ENCODE measurements around the gene KIF6. TPM values are rescaled to one million over a fixed set of nuclear protein-coding genes. Genes with fewer than 3 reads are reported as not detected.

The KIF6 gene
- total RNA-seq, 1 experiment from 2014 or later, result not detected

GRCh38 chr6:39707962-39708683, 17.1 kb downstream of the KIF6 start:
- H2AFZ ChIP-seq (ENCODE audit: low read depth, low read length, poor library complexity, severe bottlenecking), result no peak overlapping the region
- no peak overlapping the region for H3K4me2 ChIP-seq (ENCODE audit: low read length)
- peaks cover 30% of the 10 kb centered on the region for H3K27me3 ChIP-seq (ENCODE audit: insufficient read depth, low read length)
- CTCF ChIA-PET, result no interaction called here
- RAD21 ChIA-PET (ENCODE audit: low non-redundant PET in 1 of 2, low total read pairs in 2 of 2, uncharacterized antibody in 2 of 2, unreplicated experiment in 2 of 2), result no interaction called here
- H3K27ac ChIP-seq (ENCODE audit: low read depth, low read length), result no peak overlapping the region
- H3K9me2 ChIP-seq (ENCODE audit: insufficient read depth), result no peaks in the 10 kb centered on the region
- no peaks in the 10 kb centered on the region for H3K4me1 ChIP-seq (ENCODE audit: control insufficient read depth in 1 of 2, insufficient read depth in 2 of 2, low read length in 2 of 2)
- no TSS peak for BruUV-seq (replicated peaks)
- ATAC-seq (no peak), DNase-seq (ENCODE audit: low read depth, low spot score) (no peak)
- no peaks in the 10 kb centered on the region for H3K79me2 ChIP-seq (ENCODE audit: insufficient read depth, low read length)
- no peak overlapping the region for H3K9ac ChIP-seq (ENCODE audit: low read length)
- intact Hi-C loops (cut with micrococcal nuclease), result no loop called here
- POLR2A ChIA-PET, result no interaction called here
- no peaks in the 10 kb centered on the region for H3K9me3 ChIP-seq (ENCODE audit: control insufficient read depth in 1 of 2, insufficient read depth in 1 of 2, low read depth in 1 of 2, low read length in 2 of 2)
- no peak overlapping the region for H3K4me3 ChIP-seq (replicated peaks in 1 of 2; ENCODE audit: low read depth in 1 of 2, low read length in 2 of 2)
- H4K20me1 ChIP-seq (ENCODE audit: insufficient read depth), result no peaks in the 10 kb centered on the region
- no peaks in the 10 kb centered on the region for H3K36me3 ChIP-seq (ENCODE audit: control insufficient read depth in 1 of 2, insufficient read depth in 2 of 2, low read length in 2 of 2)
- TF ChIP-seq CBX3 (IDR thresholded peaks at IDR 0.05; ENCODE audit: low read depth) (no peak), POLR2AphosphoS5 (IDR thresholded peaks at IDR 0.05; ENCODE audit: low read depth, low read length) (no peak), JUND (IDR thresholded peaks at IDR 0.05) (no peak), EGR1 (IDR thresholded peaks at IDR 0.05; ENCODE audit: low read depth) (no peak), TCF7L2 (IDR thresholded peaks at IDR 0.05; ENCODE audit: borderline replicate concordance, extremely low read depth, insufficient read depth, insufficient read length) (no peak), MAX (IDR thresholded peaks at IDR 0.05) (no peak), ZFX (IDR thresholded peaks at IDR 0.05) (no peak), SRF (IDR thresholded peaks at IDR 0.05; ENCODE audit: low read depth) (no peak), YY1 (IDR thresholded peaks at IDR 0.05; ENCODE audit: extremely low read depth, insufficient replicate concordance, low read depth, low read length) (no peak), POLR2A (IDR thresholded peaks at IDR 0.05; ENCODE audit: borderline replicate concordance, extremely low read depth, insufficient read depth, insufficient read length) (no peak), ZNF274 (IDR thresholded peaks at IDR 0.05; ENCODE audit: low read depth, low read length) (no peak)

- DNase-seq (ENCODE audit: low read depth, low spot score), result no peak
- RAD21 ChIA-PET (ENCODE audit: low non-redundant PET in 1 of 2, low total read pairs in 2 of 2, uncharacterized antibody in 2 of 2, unreplicated experiment in 2 of 2), result no interaction called here
These were observed 18.3 kb downstream of the KIF6 start for GRCh38 chr6:39706819-39707335.

More at GRCh38 chr6:39706819-39707335, 18.3 kb downstream of the KIF6 start:
- intact Hi-C loops (cut with micrococcal nuclease), result no loop called here
- ATAC-seq, result no peak
- Histone ChIP-seq H4K20me1 (ENCODE audit: insufficient read depth) (no peaks in the 10 kb centered on the region), H3K27ac (ENCODE audit: low read depth, low read length) (no peak overlapping the region), H3K79me2 (ENCODE audit: insufficient read depth, low read length) (no peaks in the 10 kb centered on the region), H2AFZ (ENCODE audit: low read depth, low read length, poor library complexity, severe bottlenecking) (no peak overlapping the region), H3K9ac (ENCODE audit: low read length) (no peak overlapping the region), H3K4me2 (ENCODE audit: low read length) (no peak overlapping the region), H3K27me3 (ENCODE audit: insufficient read depth, low read length) (peaks cover 41% of the 10 kb centered on the region), H3K4me1 (ENCODE audit: control insufficient read depth in 1 of 2, insufficient read depth in 2 of 2, low read length in 2 of 2) (no peaks in the 10 kb centered on the region), H3K9me3 (ENCODE audit: control insufficient read depth in 1 of 2, insufficient read depth in 1 of 2, low read depth in 1 of 2, low read length in 2 of 2) (no peaks in the 10 kb centered on the region), H3K4me3 (replicated peaks in 1 of 2; ENCODE audit: low read depth in 1 of 2, low read length in 2 of 2) (no peak overlapping the region), H3K9me2 (ENCODE audit: insufficient read depth) (no peaks in the 10 kb centered on the region), H3K36me3 (ENCODE audit: control insufficient read depth in 1 of 2, insufficient read depth in 2 of 2, low read length in 2 of 2) (no peaks in the 10 kb centered on the region)
- TF ChIP-seq CEBPB (IDR thresholded peaks at IDR 0.05; ENCODE audit: low read depth) (no peak), ATF3 (IDR thresholded peaks at IDR 0.05) (no peak), CTCF (IDR thresholded peaks at IDR 0.05 in 2 of 3, conservative IDR thresholded peaks at IDR 0.05 in 1 of 3; ENCODE audit: borderline replicate concordance in 1 of 3, insufficient read depth in 1 of 3, low read depth in 2 of 3, low read length in 2 of 3) (no peak), CBX3 (IDR thresholded peaks at IDR 0.05; ENCODE audit: low read depth) (no peak), MAX (IDR thresholded peaks at IDR 0.05) (no peak), FOSL1 (IDR thresholded peaks at IDR 0.05; ENCODE audit: low read depth) (no peak)
- BruUV-seq (replicated peaks), result no TSS peak
- POLR2A ChIA-PET, result no interaction called here
- CTCF ChIA-PET, result no interaction called here
